Neuronal stem cell (in vitro differentiated cells): ENCODE results near the gene STIMATE.
A peak's percentile ranks its signal among the peaks of the same experiment; 100 is the strongest.

Experiments
- DNase-seq: peaks from one replicate; pipeline ENCODE4 v3.0.0-alpha.2; 2013; ENCODE audit warnings: low spot score
- H2AFZ ChIP-seq: one replicate; pipeline ENCODE4 v1.6.1; 2013; ENCODE audit warnings: mild to moderate bottlenecking, low read length, inconsistent platforms
- H2AK5ac ChIP-seq: 2 replicates; pipeline ENCODE4 v1.6.1; 2013; ENCODE audit warnings: low read depth, mild to moderate bottlenecking, inconsistent platforms, low read length, moderate library complexity, mixed read lengths
- H2BK120ac ChIP-seq: 2 replicates; pipeline ENCODE4 v1.6.1; 2013; ENCODE audit warnings: low read depth, mild to moderate bottlenecking, inconsistent platforms, low read length, moderate library complexity, mixed read lengths
- H2BK12ac ChIP-seq: one replicate; pipeline ENCODE4 v1.6.1; 2013; ENCODE audit warnings: low read length, inconsistent platforms
- H2BK15ac ChIP-seq: 2 replicates; pipeline ENCODE4 v1.6.1; 2013; ENCODE audit warnings: mild to moderate bottlenecking, low read length, inconsistent platforms, mixed read lengths
- H2BK5ac ChIP-seq: one replicate; pipeline ENCODE4 v1.6.1; 2013; ENCODE audit warnings: inconsistent platforms, mild to moderate bottlenecking, low read length, moderate library complexity
- H3K14ac ChIP-seq: one replicate; pipeline ENCODE4 v1.6.1; 2013; ENCODE audit warnings: low read length, inconsistent platforms
- H3K18ac ChIP-seq: 2 replicates; pipeline ENCODE4 v1.6.1; 2013; ENCODE audit warnings: low read length, inconsistent platforms
- H3K23ac ChIP-seq: 2 replicates; pipeline ENCODE4 v1.6.1; 2013; ENCODE audit warnings: low read depth, mild to moderate bottlenecking, mixed read lengths, low read length, inconsistent platforms; ENCODE audit not compliant: poor library complexity
- H3K27ac ChIP-seq: replicated peaks from 3 replicates; pipeline ENCODE4 v1.5.1; 2013; ENCODE audit warnings: low read length, inconsistent platforms
- H3K27me3 ChIP-seq, 3 experiments: 2 replicates each; pipeline ENCODE4 v1.6.1; 2013; ENCODE audit warnings: low read length in 3 of 3, mild to moderate bottlenecking in 2 of 3, inconsistent platforms in 1 of 3, low read depth in 1 of 3, mixed read lengths in 1 of 3, moderate library complexity in 1 of 3; ENCODE audit not compliant: control insufficient read depth in 3 of 3, insufficient read depth in 3 of 3
- H3K36me3 ChIP-seq, 2 donors: replicated peaks in 1 of 2; 2 replicates each; pipeline ENCODE4 v1.6.1; 2013; ENCODE audit warnings: low read length in 2 of 2; ENCODE audit not compliant: control insufficient read depth in 2 of 2, insufficient read depth in 2 of 2
- H3K4ac ChIP-seq: 2 replicates; pipeline ENCODE4 v1.6.1; 2013; ENCODE audit warnings: inconsistent platforms, mild to moderate bottlenecking, low read length, moderate library complexity
- H3K4me1 ChIP-seq, 2 donors: 1 replicate in 1 of 2; 2 replicates in 1 of 2; pipeline ENCODE4 v1.6.1; 2013; ENCODE audit warnings: low read length in 2 of 2, low read depth in 1 of 2; ENCODE audit not compliant: control insufficient read depth in 2 of 2, insufficient read depth in 1 of 2
- H3K4me2 ChIP-seq: one replicate; pipeline ENCODE4 v1.6.1; 2013; ENCODE audit warnings: mild to moderate bottlenecking, low read length, inconsistent platforms; ENCODE audit not compliant: insufficient read depth, poor library complexity, severe bottlenecking
- H3K4me3 ChIP-seq, 2 donors: 2 replicates each; pipeline ENCODE4 v1.5.1; 2013; ENCODE audit warnings: low read length in 2 of 2, mild to moderate bottlenecking in 2 of 2, inconsistent platforms in 1 of 2, moderate library complexity in 1 of 2
- H3K79me1 ChIP-seq: one replicate; pipeline ENCODE4 v1.6.1; 2013; ENCODE audit warnings: low read depth, mild to moderate bottlenecking, inconsistent platforms, low read length, moderate library complexity
- H3K9ac ChIP-seq: one replicate; pipeline ENCODE4 v1.6.1; 2013; ENCODE audit warnings: mild to moderate bottlenecking, low read depth, low read length, inconsistent platforms; ENCODE audit not compliant: poor library complexity
- H3K9me3 ChIP-seq, 2 donors: replicated peaks in 1 of 2; 2 replicates each; pipeline versions ENCODE3 to v1.6.1; 2013; ENCODE audit warnings: low read length in 2 of 2, mild to moderate bottlenecking in 2 of 2, inconsistent platforms in 1 of 2, low read depth in 1 of 2, mixed read lengths in 1 of 2, moderate library complexity in 1 of 2; ENCODE audit not compliant: control insufficient read depth in 2 of 2, insufficient read depth in 1 of 2
- H4K8ac ChIP-seq: one replicate; pipeline ENCODE4 v1.6.1; 2013; ENCODE audit warnings: low read depth, mild to moderate bottlenecking, inconsistent platforms, low read length, moderate library complexity
- H4K91ac ChIP-seq: one replicate; pipeline ENCODE4 v1.6.1; 2013; ENCODE audit warnings: low read length, low read depth, mild to moderate bottlenecking, inconsistent platforms; ENCODE audit not compliant: poor library complexity
- WGBS, 2 donors: extraction: QIAGEN DNeasy Blood & Tissue Kit; methylation state at CpG; one replicate each; pipeline ENCODE4 v1.1.7; 2013; ENCODE audit warnings: missing lambda C conversion rate in 2 of 2, mixed read lengths in 1 of 2; ENCODE audit not compliant: insufficient read length in 2 of 2, insufficient replicate concordance in 1 of 2; ENCODE audit errors: extremely low coverage in 2 of 2; 5-methylcytosine and 5-hydroxymethylcytosine counted together

Gene STIMATE

DNA sequence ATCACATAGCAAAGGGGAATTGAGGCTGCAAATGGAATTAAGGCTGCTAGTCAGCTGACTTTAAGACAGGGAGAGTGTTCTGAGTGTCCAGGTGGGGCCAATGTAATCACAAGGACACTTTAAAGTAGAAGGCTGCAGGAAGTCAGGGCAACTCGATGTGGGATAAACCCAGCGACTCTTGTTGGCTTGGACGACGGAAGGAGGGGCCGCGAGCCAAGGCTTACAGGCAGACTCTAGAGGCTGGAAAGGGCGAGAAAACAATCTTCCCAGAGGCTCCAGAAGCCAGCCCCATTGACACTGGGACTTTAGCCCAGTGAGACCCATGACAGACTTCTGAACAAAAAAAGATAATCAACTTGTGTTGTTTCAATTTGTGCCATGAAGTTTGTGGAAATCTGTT is 49.6 kb downstream of the STIMATE start:
- Histone ChIP-seq H3K4me2 (no peak overlapping the region), H3K4ac (no peak overlapping the region), H2BK5ac (no peak overlapping the region), H3K18ac (no peak overlapping the region), H3K79me1 (no peaks in the 10 kb centered on the region), H3K36me3 (peaks cover 14 to 38% of the 10 kb centered on the region in 2 donors), H3K9ac (no peak overlapping the region), H3K14ac (no peak overlapping the region), H3K4me3 (no peak overlapping the region), H3K23ac (no peak overlapping the region), H2AK5ac (no peak overlapping the region), H3K27ac (no peak overlapping the region), H2BK12ac (no peak overlapping the region), H3K4me1 (peaks cover 0 to 4% of the 10 kb centered on the region in 2 donors), H3K27me3 (no peaks in the 10 kb centered on the region), H4K91ac (no peak overlapping the region), H2AFZ (no peak overlapping the region), H2BK15ac (no peak overlapping the region), H2BK120ac (no peak overlapping the region), H3K9me3 (no peaks in the 10 kb centered on the region), H4K8ac (no peak overlapping the region)
- WGBS, 2 donors: no CpG with 5 or more reads among the region's 7 CpGs
- no peak for DNase-seq

DNA sequence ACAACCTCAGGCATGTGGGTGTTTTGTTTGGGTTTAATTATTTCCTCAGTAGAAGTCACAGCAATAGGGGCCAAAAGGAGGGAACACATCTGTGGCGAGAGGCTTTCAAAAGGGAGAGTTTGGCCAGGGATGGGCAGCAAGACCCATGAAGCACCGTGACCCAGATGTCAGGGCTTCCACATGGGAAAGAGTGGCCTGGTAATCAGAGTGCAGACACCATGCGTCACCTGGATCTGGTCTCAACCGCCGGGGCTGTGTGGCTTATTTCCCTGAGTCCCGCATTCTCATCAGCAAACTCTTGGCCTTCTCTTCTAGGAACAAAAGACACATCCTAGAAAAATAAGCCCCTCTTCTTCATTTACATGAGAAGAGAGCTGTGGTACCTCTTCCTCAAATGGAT is 50.1 kb downstream of the STIMATE start:
- no peak overlapping the region for H2BK15ac ChIP-seq
- no CpG with 5 or more reads among the region's 6 CpGs for WGBS, 2 donors

GRCh38 chr3:52846432-52846965 is 50.8 kb downstream of the STIMATE start:
- Histone ChIP-seq H3K18ac (peak overlapping the region; percentile 17), H3K27me3 (no peaks in the 10 kb centered on the region), H3K36me3 (peaks cover 14 to 37% of the 10 kb centered on the region in 2 donors), H3K14ac (no peak overlapping the region), H2BK12ac (no peak overlapping the region), H3K4ac (no peak overlapping the region), H3K9me3 (no peaks in the 10 kb centered on the region), H3K4me1 (peaks cover 0 to 7% of the 10 kb centered on the region in 2 donors), H4K8ac (no peak overlapping the region), H2BK15ac (no peak overlapping the region), H2AFZ (no peak overlapping the region), H2AK5ac (no peak overlapping the region), H2BK120ac (no peak overlapping the region), H4K91ac (no peak overlapping the region), H3K9ac (no peak overlapping the region), H3K27ac (no peak overlapping the region), H2BK5ac (no peak overlapping the region), H3K79me1 (no peaks in the 10 kb centered on the region), H3K4me2 (no peak overlapping the region), H3K23ac (no peak overlapping the region), H3K4me3 (no peak overlapping the region)
- no CpG with 5 or more reads among the region's 15 CpGs for WGBS, 2 donors
- DNase-seq: no peak

More for the DNA sequence above, 50.1 kb downstream of the STIMATE start:
- H4K8ac ChIP-seq: no peak overlapping the region
- H2BK12ac ChIP-seq: no peak overlapping the region
- H3K14ac ChIP-seq: no peak overlapping the region
- no peaks in the 10 kb centered on the region for H3K27me3 ChIP-seq
- DNase-seq: no peak
- H2AFZ ChIP-seq: no peak overlapping the region
- no peak overlapping the region for H3K4me3 ChIP-seq
- H2BK5ac ChIP-seq: no peak overlapping the region
- H3K4me2 ChIP-seq: no peak overlapping the region
- H4K91ac ChIP-seq: no peak overlapping the region
- no peak overlapping the region for H3K4ac ChIP-seq
- H3K27ac ChIP-seq: no peak overlapping the region
- no peak overlapping the region for H3K9ac ChIP-seq
- no peaks in the 10 kb centered on the region for H3K9me3 ChIP-seq
- H3K36me3 ChIP-seq: peaks cover 15 to 43% of the 10 kb centered on the region in 2 donors
- no peak overlapping the region for H2BK120ac ChIP-seq
- H2AK5ac ChIP-seq: no peak overlapping the region
- peaks cover 0 to 6% of the 10 kb centered on the region in 2 donors for H3K4me1 ChIP-seq
- no peaks in the 10 kb centered on the region for H3K79me1 ChIP-seq
- H3K23ac ChIP-seq: no peak overlapping the region
- H3K18ac ChIP-seq: no peak overlapping the region

GRCh38 chr3:52845691-52846431 is 51.5 kb downstream of the STIMATE start:
- H2AFZ ChIP-seq: no peak overlapping the region
- no peak overlapping the region for H2BK15ac ChIP-seq
- no peak overlapping the region for H3K9ac ChIP-seq
- no peak for DNase-seq
- no peak overlapping the region for H2AK5ac ChIP-seq
- no peak overlapping the region for H3K4ac ChIP-seq
- H3K79me1 ChIP-seq: no peaks in the 10 kb centered on the region
- H3K23ac ChIP-seq: no peak overlapping the region
- H3K4me2 ChIP-seq: no peak overlapping the region
- H4K91ac ChIP-seq: no peak overlapping the region
- no peak overlapping the region for H2BK5ac ChIP-seq
- no peak overlapping the region for H3K27ac ChIP-seq
- H3K4me3 ChIP-seq: no peak overlapping the region
- H3K14ac ChIP-seq: no peak overlapping the region
- no peaks in the 10 kb centered on the region for H3K9me3 ChIP-seq
- H3K27me3 ChIP-seq: no peaks in the 10 kb centered on the region
- H3K36me3 ChIP-seq: peaks cover 12 to 43% of the 10 kb centered on the region in 2 donors
- H3K18ac ChIP-seq: no peak overlapping the region
- no CpG with 5 or more reads among the region's 7 CpGs for WGBS, 2 donors
- peaks cover 0 to 11% of the 10 kb centered on the region in 2 donors for H3K4me1 ChIP-seq
- H4K8ac ChIP-seq: no peak overlapping the region
- no peak overlapping the region for H2BK12ac ChIP-seq
- no peak overlapping the region for H2BK120ac ChIP-seq
